Measurements from ENCODE around the gene HAVCR2. TPM values are rescaled to one million over a fixed set of nuclear protein-coding genes. Genes with fewer than 3 reads are reported as not detected.

Gene HAVCR2
- total and polyA plus RNA-seq, 9 of the 15 experiments (the other 6 are each of a cell fraction or from before 2014, with no cell fraction given) = 0.04 to 0.11 (median 0.06) TPM; not detected in 5

DNA sequence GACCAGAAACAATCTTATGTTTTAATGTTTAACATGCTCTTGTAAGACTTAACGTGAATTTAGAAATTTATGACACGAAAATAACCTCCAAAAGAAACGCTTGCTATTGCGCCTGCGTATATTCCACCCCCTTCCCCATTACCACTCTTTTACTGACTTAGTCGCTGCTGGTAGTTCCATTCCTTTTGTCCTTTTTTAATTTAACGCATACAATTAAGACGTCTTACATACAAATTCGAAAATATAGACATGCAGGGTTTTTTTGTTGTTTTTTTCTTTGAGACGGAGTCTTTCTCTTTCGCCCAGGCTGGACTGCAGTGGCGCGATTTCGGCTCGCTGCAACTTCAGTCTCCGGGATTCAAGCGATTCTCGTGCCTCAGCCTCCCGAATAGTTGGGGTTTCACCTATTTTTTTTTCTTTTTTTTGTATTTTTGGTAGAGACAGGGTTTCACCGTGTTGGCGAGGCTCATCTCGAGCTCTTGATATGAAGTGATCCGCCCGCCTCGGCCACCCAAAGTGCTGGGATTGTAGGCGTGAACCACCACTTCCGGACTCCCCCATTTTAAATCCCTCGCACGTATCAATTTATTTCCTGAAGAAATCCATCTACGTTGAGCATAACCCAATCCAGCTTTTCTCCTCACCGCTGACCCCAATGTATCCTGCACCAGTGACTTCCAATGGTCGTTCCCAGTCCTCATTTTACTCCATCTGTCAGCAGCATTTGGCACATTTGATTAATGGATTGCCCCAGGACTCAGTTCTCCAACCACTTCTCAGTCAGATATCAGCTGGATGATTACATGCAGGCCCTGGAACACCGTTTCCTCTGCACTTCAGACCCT, 34.5 kb upstream of the HAVCR2 start:
- Histone ChIP-seq H3K9me1 (ENCODE audit: control insufficient read depth, insufficient read depth, low read length) (no peaks in the 10 kb centered on the region), H3K79me2 (ENCODE audit: control insufficient read depth, insufficient read depth, low read length) (peaks cover 23% of the 10 kb centered on the region), H2AFZ (ENCODE audit: low read depth, low read length) (peak overlapping the region; percentile 98), H3K27me3 (ENCODE audit: control insufficient read depth in 2 of 2, insufficient read depth in 2 of 2, low read length in 2 of 2) (no peaks in the 10 kb centered on the region), H3K9me3 (replicated peaks; ENCODE audit: control insufficient read depth, insufficient read depth, low read depth, low read length) (peaks cover 3% of the 10 kb centered on the region; the same call in 1 of the 2 replicates), H3K4me2 (ENCODE audit: insufficient read depth, low read length) (peak overlapping the region; percentile 82), H4K20me1 (replicated peaks; ENCODE audit: control insufficient read depth, insufficient read depth, low read length) (no peaks in the 10 kb centered on the region), H3K4me3 (peak overlapping the region; percentile 80), H3K4me1 (replicated peaks in 1 of 2; ENCODE audit: control insufficient read depth in 2 of 2, insufficient read depth in 2 of 2, low read length in 2 of 2) (peaks cover 5 to 8% of the 10 kb centered on the region in 2 experiments), H3K36me3 (ENCODE audit: control insufficient read depth, insufficient read depth, low read length) (peaks cover 11% of the 10 kb centered on the region; the same call in 2 of the 3 replicates), H3K27ac (ENCODE audit: extremely low read depth, low read depth, low read length) (peak overlapping the region; percentile 94), H3K9ac (ENCODE audit: insufficient read depth in 1 of 2, low read depth in 2 of 2, low read length in 2 of 2) (peak overlapping the region; percentile 95 to 99; a peak in 3 of 4 replicates)
- no peak for FAIRE-seq
- intact Hi-C loops (cut with micrococcal nuclease) = loop anchor here (10.0 kb wide), 1 partner anchor 601 kb away; the partner anchor contains the start of gene LSM11
- ChIA-PET CTCF (ENCODE audit: low intra/inter-chr PET ratio) (no interaction called here), POLR2A (interaction anchor here (0.8 to 1.7 kb wide), 6 partner anchors 26 to 366 kb away, joined by 3 to 8 read pairs (median 3); no protein-coding TSS in a partner anchor)
- in situ Hi-C loops (cut with MboI) = no loop called here
- ATAC-seq = peak; percentile 58
- peak; percentile 27 to 77 (median 30) for DNase-seq (ENCODE audit: extremely low read depth in 1 of 4, low spot score in 3 of 4)
- WGBS (ENCODE audit: insufficient coverage, low coverage, missing lambda C conversion rate) = 20% methylated on average over 33 of the region's 33 CpGs
- BruUV-seq (replicated peaks) = TSS peak; percentile 98
- TF ChIP-seq ZNF347 (CRISPR knock-in tag; IDR thresholded peaks at IDR 0.05; ENCODE audit: low read depth) = no peak
- no peak for TF ChIP-seq ZBTB43 (CRISPR knock-in tag; IDR thresholded peaks at IDR 0.05)
- TF ChIP-seq, protein P1, sequence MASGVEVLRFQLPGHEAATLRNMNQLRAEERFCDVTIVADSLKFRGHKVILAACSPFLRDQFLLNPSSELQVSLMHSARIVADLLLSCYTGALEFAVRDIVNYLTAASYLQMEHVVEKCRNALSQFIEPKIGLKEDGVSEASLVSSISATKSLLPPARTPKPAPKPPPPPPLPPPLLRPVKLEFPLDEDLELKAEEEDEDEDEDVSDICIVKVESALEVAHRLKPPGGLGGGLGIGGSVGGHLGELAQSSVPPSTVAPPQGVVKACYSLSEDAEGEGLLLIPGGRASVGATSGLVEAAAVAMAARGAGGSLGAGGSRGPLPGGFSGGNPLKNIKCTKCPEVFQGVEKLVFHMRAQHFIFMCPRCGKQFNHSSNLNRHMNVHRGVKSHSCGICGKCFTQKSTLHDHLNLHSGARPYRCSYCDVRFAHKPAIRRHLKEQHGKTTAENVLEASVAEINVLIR (CRISPR knock-in tag; IDR thresholded peaks at IDR 0.05) = no peak
- no peak for TF ChIP-seq ADNP (tag; IDR thresholded peaks at IDR 0.05)
- TF ChIP-seq MBD1 (CRISPR knock-in tag; IDR thresholded peaks at IDR 0.05) = peak; percentile 65; the same call in 1 of the 2 replicates
- no peak for TF ChIP-seq RBM22 (IDR thresholded peaks at IDR 0.05; ENCODE audit: low read depth, low read length, poor library complexity, severe bottlenecking)
- no peak for TF ChIP-seq PHB2 (IDR thresholded peaks at IDR 0.05; ENCODE audit: low read depth)
- TF ChIP-seq ARHGAP35 (IDR thresholded peaks at IDR 0.05; ENCODE audit: partially characterized antibody) = no peak
- TF ChIP-seq ETV1 (tag; conservative IDR thresholded peaks at IDR 0.05; ENCODE audit: low read depth) = peak; percentile 73
- TF ChIP-seq ZBTB2 (IDR thresholded peaks at IDR 0.05) = peak; percentile 53; the same call in 1 of the 2 replicates
- TF ChIP-seq, protein P2, sequence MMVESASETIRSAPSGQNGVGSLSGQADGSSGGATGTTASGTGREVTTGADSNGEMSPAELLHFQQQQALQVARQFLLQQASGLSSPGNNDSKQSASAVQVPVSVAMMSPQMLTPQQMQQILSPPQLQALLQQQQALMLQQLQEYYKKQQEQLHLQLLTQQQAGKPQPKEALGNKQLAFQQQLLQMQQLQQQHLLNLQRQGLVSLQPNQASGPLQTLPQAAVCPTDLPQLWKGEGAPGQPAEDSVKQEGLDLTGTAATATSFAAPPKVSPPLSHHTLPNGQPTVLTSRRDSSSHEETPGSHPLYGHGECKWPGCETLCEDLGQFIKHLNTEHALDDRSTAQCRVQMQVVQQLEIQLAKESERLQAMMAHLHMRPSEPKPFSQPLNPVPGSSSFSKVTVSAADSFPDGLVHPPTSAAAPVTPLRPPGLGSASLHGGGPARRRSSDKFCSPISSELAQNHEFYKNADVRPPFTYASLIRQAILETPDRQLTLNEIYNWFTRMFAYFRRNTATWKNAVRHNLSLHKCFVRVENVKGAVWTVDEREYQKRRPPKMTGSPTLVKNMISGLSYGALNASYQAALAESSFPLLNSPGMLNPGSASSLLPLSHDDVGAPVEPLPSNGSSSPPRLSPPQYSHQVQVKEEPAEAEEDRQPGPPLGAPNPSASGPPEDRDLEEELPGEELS (CRISPR knock-in tag; IDR thresholded peaks at IDR 0.05; ENCODE audit: borderline replicate concordance) = no peak
- 0 out of 2 replicates have a peak, but pooled peaks have one; percentile 7 for TF ChIP-seq PML (IDR thresholded peaks at IDR 0.05; ENCODE audit: low read length)

Measured in K562 (cell line).